ENCODE measurements around the gene COL6A3. TPM values are rescaled to one million over a fixed set of nuclear protein-coding genes. Genes with fewer than 3 reads are reported as not detected.

Gene COL6A3
- total RNA-seq, 1 donor from 2014 or later = 0.41 TPM

GRCh38 chr2:237458519-237458918, 44.6 kb upstream of the COL6A3 start:
- H3K79me2 ChIP-seq (ENCODE audit: low read depth) = no peaks in the 10 kb centered on the region
- H3K27ac Mint-ChIP-seq = peak overlapping the region; percentile 34
- peaks cover 6% of the 10 kb centered on the region for H3K27me3 Mint-ChIP-seq (ENCODE audit: insufficient read depth, low read depth)
- H3K36me3 ChIP-seq = no peaks in the 10 kb centered on the region
- no peaks in the 10 kb centered on the region for H3K4me1 ChIP-seq
- no peaks in the 10 kb centered on the region for H3K9me3 ChIP-seq (ENCODE audit: low read depth)
- no peak overlapping the region for H3K4me3 ChIP-seq
- no peak for TF ChIP-seq CTCF (IDR thresholded peaks at IDR 0.05)
- no peak for TF ChIP-seq EZH2 (IDR thresholded peaks at IDR 0.05)
- TF ChIP-seq EZH2phosphoT487 (IDR thresholded peaks at IDR 0.05) = no peak
- no peak overlapping the region for H3K9ac ChIP-seq
- H3K27me3 ChIP-seq = no peaks in the 10 kb centered on the region
- H4K20me1 ChIP-seq (ENCODE audit: low read depth) = no peaks in the 10 kb centered on the region
- H3K4me1 Mint-ChIP-seq = no peaks in the 10 kb centered on the region
- H2AFZ ChIP-seq (replicated peaks) = no peak overlapping the region
- no peaks in the 10 kb centered on the region for H3F3A ChIP-seq (ENCODE audit: low read depth)
- no peaks in the 10 kb centered on the region for H3K36me3 Mint-ChIP-seq
- no peak overlapping the region for H3K27ac ChIP-seq
- H3K9me3 Mint-ChIP-seq = peaks cover 7% of the 10 kb centered on the region
- no peak for DNase-seq (ENCODE audit: low spot score)
- H3K4me3 Mint-ChIP-seq = no peak overlapping the region
- H3K4me2 ChIP-seq = no peak overlapping the region

GRCh38 chr2:237457388-237457941, 43.5 kb upstream of the COL6A3 start:
- Histone ChIP-seq H3K27me3 (no peaks in the 10 kb centered on the region), H3K27ac (no peak overlapping the region), H3K9ac (no peak overlapping the region), H3F3A (ENCODE audit: low read depth) (no peaks in the 10 kb centered on the region), H4K20me1 (ENCODE audit: low read depth) (no peaks in the 10 kb centered on the region), H3K4me1 (no peaks in the 10 kb centered on the region), H3K4me2 (no peak overlapping the region), H3K9me3 (ENCODE audit: low read depth) (no peaks in the 10 kb centered on the region), H3K79me2 (ENCODE audit: low read depth) (no peaks in the 10 kb centered on the region), H3K36me3 (no peaks in the 10 kb centered on the region), H2AFZ (replicated peaks) (no peak overlapping the region), H3K4me3 (no peak overlapping the region)
- peaks cover 4% of the 10 kb centered on the region for H3K9me3 Mint-ChIP-seq
- H3K4me3 Mint-ChIP-seq = no peak overlapping the region
- peaks cover 6% of the 10 kb centered on the region for H3K27me3 Mint-ChIP-seq (ENCODE audit: insufficient read depth, low read depth)
- no peaks in the 10 kb centered on the region for H3K36me3 Mint-ChIP-seq
- no peaks in the 10 kb centered on the region for H3K4me1 Mint-ChIP-seq
- DNase-seq (ENCODE audit: low spot score) = no peak
- no peak for TF ChIP-seq EZH2phosphoT487 (IDR thresholded peaks at IDR 0.05)
- TF ChIP-seq EZH2 (IDR thresholded peaks at IDR 0.05) = no peak
- no peak for TF ChIP-seq CTCF (IDR thresholded peaks at IDR 0.05)
- H3K27ac Mint-ChIP-seq = no peak overlapping the region

GRCh38 chr2:237456200-237456843, 42.4 kb upstream of the COL6A3 start:
- no peak for DNase-seq (ENCODE audit: low spot score)
- H3K27ac ChIP-seq = no peak overlapping the region
- Mint-ChIP-seq H3K27ac (no peak overlapping the region), H3K9me3 (peaks cover 4% of the 10 kb centered on the region), H3K4me3 (no peak overlapping the region), H3K36me3 (no peaks in the 10 kb centered on the region), H3K4me1 (no peaks in the 10 kb centered on the region), H3K27me3 (ENCODE audit: insufficient read depth, low read depth) (peaks cover 6% of the 10 kb centered on the region)
- no peaks in the 10 kb centered on the region for H3K9me3 ChIP-seq (ENCODE audit: low read depth)
- H3K79me2 ChIP-seq (ENCODE audit: low read depth) = no peaks in the 10 kb centered on the region
- no peak overlapping the region for H3K4me3 ChIP-seq
- no peaks in the 10 kb centered on the region for H3K4me1 ChIP-seq
- no peaks in the 10 kb centered on the region for H3F3A ChIP-seq (ENCODE audit: low read depth)
- H2AFZ ChIP-seq (replicated peaks) = no peak overlapping the region
- no peak overlapping the region for H3K9ac ChIP-seq
- H3K36me3 ChIP-seq = no peaks in the 10 kb centered on the region
- H3K4me2 ChIP-seq = no peak overlapping the region
- TF ChIP-seq EZH2 (IDR thresholded peaks at IDR 0.05) (no peak), EZH2phosphoT487 (IDR thresholded peaks at IDR 0.05) (no peak), CTCF (IDR thresholded peaks at IDR 0.05) (no peak)
- H3K27me3 ChIP-seq = no peaks in the 10 kb centered on the region
- H4K20me1 ChIP-seq (ENCODE audit: low read depth) = no peaks in the 10 kb centered on the region

Data from neural progenitor cell (in vitro differentiated cells).